ENCODE results near the gene OTOA. TPM values are rescaled to one million over a fixed set of nuclear protein-coding genes. Genes with fewer than 3 reads are reported as not detected.

OTOA gene
- total RNA-seq, 4 donors from 2014 or later: not detected

DNA sequence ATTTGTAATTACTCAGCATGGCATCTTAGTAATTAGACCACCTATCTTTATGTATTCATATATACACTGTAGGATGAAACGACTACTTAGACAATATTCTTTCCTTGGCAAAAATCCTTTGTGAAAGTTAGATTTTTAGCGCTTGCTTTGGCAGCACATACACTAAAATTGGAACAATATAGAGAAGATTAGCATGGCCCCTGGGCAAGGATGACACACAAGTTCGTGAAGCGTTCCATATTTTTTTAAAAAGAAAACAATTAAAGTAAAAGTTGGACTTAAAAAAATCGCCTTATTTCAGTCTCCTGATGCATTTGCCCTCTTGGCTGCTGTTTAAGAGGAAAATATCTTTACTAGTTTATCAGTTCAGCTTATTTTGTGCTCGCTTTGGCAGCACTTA lies 21.9 kb upstream of the OTOA start:
- H3K9me3 ChIP-seq: no peaks in the 10 kb centered on the region
- DNase-seq: no peak
- H3K27me3 ChIP-seq: no peaks in the 10 kb centered on the region
- no peak overlapping the region for H3K27ac ChIP-seq
- H3K4me1 ChIP-seq: peaks cover 0 to 19% (median 13%) of the 10 kb centered on the region in 4 donors
- no peaks in the 10 kb centered on the region for H3K36me3 ChIP-seq
- no peak for TF ChIP-seq POLR2A (IDR thresholded peaks at IDR 0.05)
- TF ChIP-seq, protein P1, sequence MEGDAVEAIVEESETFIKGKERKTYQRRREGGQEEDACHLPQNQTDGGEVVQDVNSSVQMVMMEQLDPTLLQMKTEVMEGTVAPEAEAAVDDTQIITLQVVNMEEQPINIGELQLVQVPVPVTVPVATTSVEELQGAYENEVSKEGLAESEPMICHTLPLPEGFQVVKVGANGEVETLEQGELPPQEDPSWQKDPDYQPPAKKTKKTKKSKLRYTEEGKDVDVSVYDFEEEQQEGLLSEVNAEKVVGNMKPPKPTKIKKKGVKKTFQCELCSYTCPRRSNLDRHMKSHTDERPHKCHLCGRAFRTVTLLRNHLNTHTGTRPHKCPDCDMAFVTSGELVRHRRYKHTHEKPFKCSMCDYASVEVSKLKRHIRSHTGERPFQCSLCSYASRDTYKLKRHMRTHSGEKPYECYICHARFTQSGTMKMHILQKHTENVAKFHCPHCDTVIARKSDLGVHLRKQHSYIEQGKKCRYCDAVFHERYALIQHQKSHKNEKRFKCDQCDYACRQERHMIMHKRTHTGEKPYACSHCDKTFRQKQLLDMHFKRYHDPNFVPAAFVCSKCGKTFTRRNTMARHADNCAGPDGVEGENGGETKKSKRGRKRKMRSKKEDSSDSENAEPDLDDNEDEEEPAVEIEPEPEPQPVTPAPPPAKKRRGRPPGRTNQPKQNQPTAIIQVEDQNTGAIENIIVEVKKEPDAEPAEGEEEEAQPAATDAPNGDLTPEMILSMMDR (IDR thresholded peaks at IDR 0.05): no peak
- H3K4me3 ChIP-seq: no peak overlapping the region

DNA sequence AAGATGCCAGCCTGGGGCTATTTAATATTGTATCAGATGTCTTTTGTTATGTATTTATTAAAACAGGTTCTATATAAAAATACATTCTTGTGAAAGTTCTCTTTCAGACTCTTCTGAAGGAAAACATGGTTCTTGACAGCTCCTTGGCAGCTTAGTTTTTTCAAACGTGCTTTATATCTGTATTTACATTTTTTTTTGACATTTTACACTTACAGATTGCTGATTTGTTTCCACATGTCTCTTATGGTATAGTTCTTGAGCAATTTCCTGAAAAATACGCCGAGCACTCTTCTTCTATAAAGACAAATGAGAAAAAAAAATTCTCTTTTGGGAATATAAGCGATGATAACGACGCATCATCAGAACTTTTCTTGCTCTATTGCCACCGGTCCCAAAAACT lies 20.9 kb upstream of the OTOA start:
- Histone ChIP-seq H3K4me1 (peaks cover 0 to 25% (median 19%) of the 10 kb centered on the region in 4 donors), H3K27ac (no peak overlapping the region), H3K27me3 (no peaks in the 10 kb centered on the region), H3K4me3 (no peak overlapping the region), H3K36me3 (no peaks in the 10 kb centered on the region), H3K9me3 (no peaks in the 10 kb centered on the region)
- no peak for TF ChIP-seq POLR2A (IDR thresholded peaks at IDR 0.05)
- TF ChIP-seq, protein P1 (IDR thresholded peaks at IDR 0.05): no peak
- no peak for DNase-seq

DNA sequence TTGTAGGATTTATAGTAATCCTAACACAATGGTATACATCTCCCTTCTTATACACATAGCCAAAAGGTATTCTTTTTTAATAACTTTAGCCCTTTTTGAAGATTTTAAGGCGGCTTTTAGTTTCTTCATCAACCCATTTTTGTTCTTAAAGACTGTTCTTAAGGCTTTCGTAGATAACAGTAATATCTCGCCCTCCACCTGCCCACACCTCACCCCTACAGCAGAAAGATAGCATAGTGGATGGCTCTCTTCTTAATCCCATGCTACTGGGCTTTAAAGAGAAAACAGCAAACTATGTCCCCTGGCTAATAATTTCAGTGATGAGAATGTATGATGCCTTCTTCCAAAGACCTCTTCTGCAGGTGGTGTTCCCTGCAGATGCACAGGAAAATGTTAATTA lies 20.0 kb upstream of the OTOA start:
- TF ChIP-seq, protein P1 (IDR thresholded peaks at IDR 0.05): no peak
- no peak for TF ChIP-seq POLR2A (IDR thresholded peaks at IDR 0.05)
- H3K4me1 ChIP-seq: peaks cover 0 to 27% (median 22%) of the 10 kb centered on the region in 4 donors
- DNase-seq: no peak

DNA sequence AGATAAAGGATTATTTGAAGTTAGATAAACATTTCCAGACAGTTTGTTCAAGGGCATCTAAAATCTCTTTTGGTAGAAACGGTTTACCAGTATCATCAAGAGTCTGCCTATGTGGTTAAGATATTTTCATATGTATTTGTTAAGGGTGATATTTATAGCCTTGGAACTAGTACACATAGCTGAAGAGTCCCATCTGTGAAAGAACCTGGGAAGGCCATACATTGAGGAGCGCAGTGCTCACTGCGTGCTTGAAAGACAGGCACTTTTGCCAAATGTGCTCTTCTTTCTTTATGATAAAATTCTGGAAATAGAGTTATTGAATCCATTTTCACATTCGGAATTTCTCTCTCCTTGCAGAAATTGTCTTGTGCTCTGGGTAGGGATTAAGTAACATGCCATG lies 19.1 kb upstream of the OTOA start:
- H3K4me3 ChIP-seq: peak overlapping the region in 1 of 4 donors; percentile 28
- peak overlapping the region; percentile 64 to 80 (median 71) for H3K27ac ChIP-seq
- no peak for TF ChIP-seq POLR2A (IDR thresholded peaks at IDR 0.05)
- TF ChIP-seq, protein P1 (IDR thresholded peaks at IDR 0.05): no peak

More for the DNA sequence above, 20.0 kb upstream of the OTOA start:
- no peaks in the 10 kb centered on the region for H3K9me3 ChIP-seq
- H3K27ac ChIP-seq: no peak overlapping the region
- H3K36me3 ChIP-seq: no peaks in the 10 kb centered on the region
- H3K27me3 ChIP-seq: no peaks in the 10 kb centered on the region
- no peak overlapping the region for H3K4me3 ChIP-seq

DNA sequence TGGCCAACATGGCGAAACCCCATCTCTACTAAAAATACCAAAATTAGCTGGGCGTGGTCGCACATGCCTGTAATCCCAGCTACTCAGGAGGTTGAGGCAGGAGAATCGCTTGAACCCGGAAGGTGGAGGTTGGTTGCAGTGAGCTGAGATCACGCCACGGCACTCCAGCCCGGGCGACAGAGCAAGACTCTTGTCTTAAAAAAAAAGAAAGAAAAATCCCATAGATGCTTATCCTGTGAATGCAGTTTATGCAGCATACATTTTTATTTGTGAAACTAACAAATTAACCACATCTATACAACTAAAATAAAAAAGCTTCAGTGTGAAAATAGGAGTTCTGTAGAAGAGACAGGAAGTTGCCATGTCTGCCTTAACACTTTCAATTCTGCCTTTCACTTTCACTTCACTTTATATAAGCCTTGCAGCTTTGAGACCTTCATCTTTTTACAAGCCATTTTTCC lies 18.5 kb upstream of the OTOA start:
- Histone ChIP-seq H3K27me3 (no peaks in the 10 kb centered on the region), H3K4me3 (peak overlapping the region; percentile 10 to 33 (median 24)), H3K36me3 (no peaks in the 10 kb centered on the region), H3K27ac (peak overlapping the region; percentile 64 to 80 (median 71)), H3K9me3 (no peaks in the 10 kb centered on the region), H3K4me1 (peaks cover 0 to 27% (median 22%) of the 10 kb centered on the region in 4 donors)
- DNase-seq: peak in 2 of 3 donors; percentile 40 to 61
- TF ChIP-seq, protein P1 (IDR thresholded peaks at IDR 0.05): no peak
- no peak for TF ChIP-seq POLR2A (IDR thresholded peaks at IDR 0.05)

More for the DNA sequence above, 19.1 kb upstream of the OTOA start:
- Histone ChIP-seq H3K4me1 (peaks cover 0 to 27% (median 22%) of the 10 kb centered on the region in 4 donors), H3K9me3 (no peaks in the 10 kb centered on the region), H3K27me3 (no peaks in the 10 kb centered on the region), H3K36me3 (no peaks in the 10 kb centered on the region)
- no peak for DNase-seq
